Vagina (tissue), 2 donors: ENCODE measurements around the gene SETBP1.

Source experiments
- CTCF ChIP-seq, 3 experiments: fragments of 450-650 bp in 2 of 3; fragments of 200-600 bp in 1 of 3; sonication (generic) in 1 of 3; IDR thresholded peaks; one replicate each; pipeline ENCODE4 v1.5.1; 2017 to 2019; ENCODE audit warnings: antibody characterized with exemption in 3 of 3, mild to moderate bottlenecking in 2 of 3, moderate library complexity in 2 of 3
- POLR2AphosphoS5 ChIP-seq, 2 donors: sonication (generic); formaldehyde crosslinking; IDR thresholded peaks; one replicate each; pipeline ENCODE4 v1.9.0; 2017; ENCODE audit warnings: antibody characterized with exemption in 2 of 2, mild to moderate bottlenecking in 2 of 2, low read depth in 1 of 2; ENCODE audit not compliant: insufficient read depth in 1 of 2

GRCh38 chr18:44895176-44895798, 214.6 kb downstream of the SETBP1 start:
- TF ChIP-seq CTCF (IDR thresholded peaks at IDR 0.05): no peak
- TF ChIP-seq POLR2AphosphoS5 (IDR thresholded peaks at IDR 0.05; ENCODE audit: insufficient read depth in 1 of 2, low read depth in 1 of 2): no peak
